IPS-NIHi11 (cell line): ENCODE data around the gene ARHGEF33.
A peak's percentile ranks its signal among the peaks of the same experiment; 100 is the strongest.
"Not testable (repeated sequence)": the region's sequence is repeated elsewhere in the genome, so short reads cannot be mapped to it uniquely, and the experiment has no call there.

ENCODE experiments used
- DNase-seq: peaks from one replicate; pipeline ENCODE4 v3.0.0; 2012; ENCODE audit warnings: mixed read lengths, low spot score

Gene ARHGEF33

GRCh38 chr2:38911191-38911590 lies 21.5 kb downstream of the ARHGEF33 start:
- DNase-seq: no peak

- DNase-seq: no peak
These were observed 22.9 kb downstream of the ARHGEF33 start for GRCh38 chr2:38912619-38913018.

GRCh38 chr2:38922389-38922788 lies 32.7 kb downstream of the ARHGEF33 start:
- DNase-seq: no peak

GRCh38 chr2:38922902-38923301 lies 33.2 kb downstream of the ARHGEF33 start:
- no peak for DNase-seq

GRCh38 chr2:38925982-38926381 lies 36.3 kb downstream of the ARHGEF33 start:
- DNase-seq: no peak

- no peak for DNase-seq
These were observed 40.9 kb downstream of the ARHGEF33 start for GRCh38 chr2:38930600-38930999.

GRCh38 chr2:38932586-38932985 lies 42.9 kb downstream of the ARHGEF33 start:
- DNase-seq: no peak

- no peak for DNase-seq
These were observed 44.0 kb downstream of the ARHGEF33 start for GRCh38 chr2:38933653-38934052.

- no peak for DNase-seq
These were observed 45.1 kb downstream of the ARHGEF33 start for GRCh38 chr2:38934742-38935141.

- no peak for DNase-seq
These were observed 46.0 kb downstream of the ARHGEF33 start for GRCh38 chr2:38935568-38936172.

GRCh38 chr2:38936516-38936915 lies 46.8 kb downstream of the ARHGEF33 start:
- DNase-seq: not testable (repeated sequence)

- DNase-seq: no peak
These were observed 47.9 kb downstream of the ARHGEF33 start for GRCh38 chr2:38937548-38937947.

- no peak for DNase-seq
These were observed 51.1 kb downstream of the ARHGEF33 start for GRCh38 chr2:38940746-38941145.

GRCh38 chr2:38943784-38944183 lies 54.1 kb downstream of the ARHGEF33 start:
- no peak for DNase-seq

- no peak for DNase-seq
These were observed 55.7 kb downstream of the ARHGEF33 start for GRCh38 chr2:38945372-38945771.

GRCh38 chr2:38945911-38946310 lies 56.2 kb downstream of the ARHGEF33 start:
- no peak for DNase-seq

GRCh38 chr2:38947241-38948239 lies 57.9 kb downstream of the ARHGEF33 start:
- peak; percentile 90 for DNase-seq

GRCh38 chr2:38948387-38948882 lies 58.8 kb downstream of the ARHGEF33 start:
- DNase-seq: no peak

GRCh38 chr2:38948995-38949394 lies 59.3 kb downstream of the ARHGEF33 start:
- no peak for DNase-seq

- no peak for DNase-seq
These were observed 62.1 kb downstream of the ARHGEF33 start for GRCh38 chr2:38951766-38952165.

- DNase-seq: no peak
These were observed 68.3 kb downstream of the ARHGEF33 start for GRCh38 chr2:38957972-38958371.

- peak; percentile 17 for DNase-seq
These were observed 69.8 kb downstream of the ARHGEF33 start for GRCh38 chr2:38959466-38959865.
